ENCODE results near the gene CAPN9. TPM values are rescaled to one million over a fixed set of nuclear protein-coding genes. Genes with fewer than 3 reads are reported as not detected.

CAPN9 gene
- total RNA-seq, 4 donors from 2014 or later: not detected

DNA sequence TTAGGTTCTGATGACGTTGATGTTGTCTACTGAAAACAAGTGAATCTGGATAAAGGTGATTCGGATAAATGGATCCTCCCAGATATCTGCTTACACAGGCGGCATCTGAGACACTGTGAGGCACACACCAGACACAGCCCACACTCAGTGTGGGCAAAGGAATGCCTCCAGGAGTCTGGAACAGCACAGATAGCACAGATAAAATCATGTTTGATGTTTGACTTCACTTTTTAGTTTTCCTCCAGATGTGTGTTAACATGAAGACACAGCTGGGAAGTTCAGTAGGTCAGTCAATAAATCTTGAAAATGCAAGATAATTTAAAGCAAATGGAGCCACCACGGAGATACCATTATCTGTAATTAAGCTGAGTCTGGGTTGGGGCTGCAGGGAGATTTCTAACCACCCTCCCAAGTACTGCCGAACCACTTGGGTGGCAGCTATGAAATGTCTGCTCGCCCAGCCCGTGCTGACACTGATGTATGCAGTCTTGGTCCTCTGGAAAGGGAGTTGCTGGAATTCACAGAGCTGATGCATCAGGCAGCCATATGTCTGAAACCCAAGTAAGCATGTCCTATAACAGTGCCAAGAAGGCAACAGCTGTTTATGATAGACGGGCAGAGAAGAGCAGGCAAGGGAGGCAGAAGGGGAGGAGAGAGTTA, 11.7 kb downstream of the CAPN9 start:
- intact Hi-C loops (cut with DNase I; ENCODE audit: low total_unique reads): no loop called here

GRCh38 chr1:230759369-230760065, 12.3 kb downstream of the CAPN9 start:
- Histone ChIP-seq H3K4me3 (no peak overlapping the region), H3K27ac (no peak overlapping the region), H3K36me3 (no peaks in the 10 kb centered on the region), H3K27me3 (no peaks in the 10 kb centered on the region), H3K4me1 (peaks cover 0 to 7% of the 10 kb centered on the region in 2 donors), H3K9me3 (no peaks in the 10 kb centered on the region)
- ATAC-seq (no peak), DNase-seq (no peak)
- intact Hi-C loops (cut with DNase I; ENCODE audit: low total_unique reads) (no loop called here), in situ Hi-C loops (cut with MboI; ENCODE audit: low sequenced_read_pairs in 4 of 4) (loop anchor here in 1 of 4 donors (25.0 kb wide), 1 partner anchor 122 kb away; the partner anchor contains the start of gene COG2)
- TF ChIP-seq CTCF (IDR thresholded peaks at IDR 0.05 in 4 of 5, conservative IDR thresholded peaks at IDR 0.05 in 1 of 5) (no peak), POLR2A (IDR thresholded peaks at IDR 0.05) (no peak)

More for the DNA sequence above, 11.7 kb downstream of the CAPN9 start:
- in situ Hi-C loops (cut with MboI; ENCODE audit: low sequenced_read_pairs in 4 of 4): loop anchor here in 1 of 4 donors (25.0 kb wide), 1 partner anchor 122 kb away; the partner anchor contains the start of gene COG2
- TF ChIP-seq POLR2A (IDR thresholded peaks at IDR 0.05) (no peak), CTCF (IDR thresholded peaks at IDR 0.05 in 4 of 5, conservative IDR thresholded peaks at IDR 0.05 in 1 of 5) (no peak)
- no peak for ATAC-seq
- no peak for DNase-seq
- no peaks in the 10 kb centered on the region for H3K9me3 ChIP-seq
- no peak overlapping the region for H3K4me3 ChIP-seq
- no peaks in the 10 kb centered on the region for H3K36me3 ChIP-seq
- H3K27me3 ChIP-seq: no peaks in the 10 kb centered on the region
- no peak overlapping the region for H3K27ac ChIP-seq
- peaks cover 0 to 7% of the 10 kb centered on the region in 2 donors for H3K4me1 ChIP-seq

DNA sequence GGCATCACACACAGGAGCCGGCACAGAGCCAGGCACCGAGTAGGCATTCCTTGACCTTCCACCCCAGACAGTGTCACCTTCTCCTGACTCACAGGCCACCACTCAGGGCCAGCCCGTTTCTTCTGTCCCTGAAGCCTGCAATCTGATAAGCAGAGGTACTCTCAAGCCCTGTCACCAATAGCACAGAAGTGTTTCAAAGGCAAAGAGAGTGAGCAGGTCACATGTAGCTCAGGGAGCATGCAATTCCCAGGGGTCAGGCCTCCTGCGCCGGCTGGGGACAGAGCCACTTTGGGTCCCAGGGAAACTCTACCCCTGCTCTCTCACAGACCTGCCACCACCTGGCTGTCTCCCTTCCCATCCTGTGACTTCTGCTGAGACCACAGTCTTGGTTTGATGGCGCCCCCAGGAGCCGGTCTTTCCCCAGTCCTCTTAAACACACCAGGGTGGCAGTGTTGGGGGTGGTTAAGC, 13.2 kb downstream of the CAPN9 start:
- H3K36me3 ChIP-seq: no peaks in the 10 kb centered on the region
- no peak for DNase-seq
- H3K9me3 ChIP-seq: no peaks in the 10 kb centered on the region
- no peaks in the 10 kb centered on the region for H3K4me1 ChIP-seq
- H3K27me3 ChIP-seq: no peaks in the 10 kb centered on the region
- TF ChIP-seq POLR2A (IDR thresholded peaks at IDR 0.05) (no peak), CTCF (IDR thresholded peaks at IDR 0.05 in 4 of 5, conservative IDR thresholded peaks at IDR 0.05 in 1 of 5) (no peak)
- peak in 1 of 2 donors; percentile 33 for ATAC-seq
- no peak overlapping the region for H3K27ac ChIP-seq
- in situ Hi-C loops (cut with MboI; ENCODE audit: low sequenced_read_pairs in 4 of 4): loop anchor here in 1 of 4 donors (25.0 kb wide), 1 partner anchor 123 kb away; the partner anchor contains the start of gene COG2
- intact Hi-C loops (cut with DNase I; ENCODE audit: low total_unique reads): no loop called here
- no peak overlapping the region for H3K4me3 ChIP-seq

- Histone ChIP-seq H3K4me1 (no peaks in the 10 kb centered on the region), H3K27me3 (no peaks in the 10 kb centered on the region), H3K4me3 (no peak overlapping the region), H3K9me3 (no peaks in the 10 kb centered on the region), H3K27ac (no peak overlapping the region), H3K36me3 (no peaks in the 10 kb centered on the region)
- ATAC-seq (no peak), DNase-seq (no peak)
- in situ Hi-C loops (cut with MboI; ENCODE audit: low sequenced_read_pairs in 4 of 4): loop anchor here in 1 of 4 donors (25.0 kb wide), 1 partner anchor 124 kb away; the partner anchor contains the start of gene COG2
- TF ChIP-seq CTCF (IDR thresholded peaks at IDR 0.05 in 4 of 5, conservative IDR thresholded peaks at IDR 0.05 in 1 of 5) (no peak), POLR2A (IDR thresholded peaks at IDR 0.05) (no peak)
- intact Hi-C loops (cut with DNase I; ENCODE audit: low total_unique reads): no loop called here
These were observed 14.4 kb downstream of the CAPN9 start for GRCh38 chr1:230761443-230762167.

All from gastrocnemius medialis (tissue), 4 donors.